GM12891 (cell line): Measurements from ENCODE around the gene ZRSR2.

Experiments
- POLR2A ChIP-seq: IDR thresholded peaks from 2 replicates; pipeline ENCODE4 v1.6.1; 2011; ENCODE audit warnings: low read depth, low read length, control low read depth
- POLR2AphosphoS5 ChIP-seq: IDR thresholded peaks from 2 replicates; pipeline ENCODE4 v1.6.1; 2011; ENCODE audit warnings: low read depth, low read length, control low read depth
- SPI1 ChIP-seq: IDR thresholded peaks from 2 replicates; pipeline ENCODE4 v1.6.1; 2011; ENCODE audit warnings: low read depth, low read length, control low read depth

GRCh38 chrX:15841853-15842516 lies 51.7 kb downstream of the ZRSR2 start:
- no peak for TF ChIP-seq POLR2A
- no peak for TF ChIP-seq POLR2AphosphoS5
- no peak for TF ChIP-seq SPI1
